ENCODE results near the gene CHERP. TPM values are rescaled to one million over a fixed set of nuclear protein-coding genes. Genes with fewer than 3 reads are reported as not detected.
A peak's percentile ranks its signal among the peaks of the same experiment; 100 is the strongest.

The CHERP gene
- polyA plus RNA-seq, 2 of the 4 experiments (the other 2 are of a cell fraction) = 4.4 to 24.4 TPM

GRCh38 chr19:16575282-16575681 lies 33.0 kb upstream of the CHERP start:
- Histone ChIP-seq H3K27ac (no peak overlapping the region), H3K9me3 (no peaks in the 10 kb centered on the region), H3K4me1 (peaks cover 14% of the 10 kb centered on the region; the same call in 2 of the 3 replicates), H3K4me2 (no peak overlapping the region), H3K4me3 (no peak overlapping the region)
- CTCF ChIA-PET = no interaction called here
- 86% methylated on average over 2 of the region's 2 CpGs for WGBS (ENCODE audit: missing lambda C conversion rate)
- no peak for DNase-seq (ENCODE audit: low read depth in 1 of 2, low spot score in 1 of 2)
- ATAC-seq = no peak
- TF ChIP-seq ZC3H11A (IDR thresholded peaks at IDR 0.05) = no peak
- TF ChIP-seq FOSL2 (IDR thresholded peaks at IDR 0.05) = no peak
- TF ChIP-seq FOSL2 (CRISPR knock-in tag; IDR thresholded peaks at IDR 0.05) = no peak
- no peak for TF ChIP-seq EHMT2 (IDR thresholded peaks at IDR 0.05; ENCODE audit: low read depth)
- no peak for TF ChIP-seq CBX2 (IDR thresholded peaks at IDR 0.05; ENCODE audit: borderline replicate concordance, low read depth)
- no peak for TF ChIP-seq RARB (CRISPR knock-in tag; IDR thresholded peaks at IDR 0.05)
- no peak for TF ChIP-seq PBX3 (IDR thresholded peaks at IDR 0.05)
- no peak for FAIRE-seq
- POLR2A ChIA-PET = no interaction called here

GRCh38 chr19:16573925-16574324 lies 31.7 kb upstream of the CHERP start:
- Histone ChIP-seq H3K4me3 (no peak overlapping the region), H3K4me1 (peaks cover 20% of the 10 kb centered on the region), H3K27ac (no peak overlapping the region), H3K4me2 (peak overlapping the region; percentile 87), H3K9me3 (no peaks in the 10 kb centered on the region)
- DNase-seq (ENCODE audit: low read depth in 1 of 2, low spot score in 1 of 2) (no peak), ATAC-seq (no peak), FAIRE-seq (no peak)
- ChIA-PET POLR2A (no interaction called here), CTCF (no interaction called here)
- no peak for TF ChIP-seq MAZ (IDR thresholded peaks at IDR 0.05; ENCODE audit: borderline replicate concordance, low read depth, low read length)
- no peak for TF ChIP-seq E2F6 (IDR thresholded peaks at IDR 0.05; ENCODE audit: borderline replicate concordance, low read depth)
- TF ChIP-seq RFX5 (IDR thresholded peaks at IDR 0.05) = no peak
- TF ChIP-seq REST (IDR thresholded peaks at IDR 0.05) = no peak
- no peak for TF ChIP-seq NR3C1 (IDR thresholded peaks at IDR 0.05)
- no peak for TF ChIP-seq CHD2 (IDR thresholded peaks at IDR 0.05; ENCODE audit: low read length, partially characterized antibody)
- TF ChIP-seq HDAC2 (IDR thresholded peaks at IDR 0.05) = no peak
- TF ChIP-seq ESRRA (IDR thresholded peaks at IDR 0.05; ENCODE audit: borderline replicate concordance, low read length) = no peak
- no peak for TF ChIP-seq MAX (IDR thresholded peaks at IDR 0.05)
- no peak for TF ChIP-seq FOSB (CRISPR knock-in tag; IDR thresholded peaks at IDR 0.05)
- no peak for TF ChIP-seq ZNF302 (CRISPR knock-in tag; IDR thresholded peaks at IDR 0.05)

DNA sequence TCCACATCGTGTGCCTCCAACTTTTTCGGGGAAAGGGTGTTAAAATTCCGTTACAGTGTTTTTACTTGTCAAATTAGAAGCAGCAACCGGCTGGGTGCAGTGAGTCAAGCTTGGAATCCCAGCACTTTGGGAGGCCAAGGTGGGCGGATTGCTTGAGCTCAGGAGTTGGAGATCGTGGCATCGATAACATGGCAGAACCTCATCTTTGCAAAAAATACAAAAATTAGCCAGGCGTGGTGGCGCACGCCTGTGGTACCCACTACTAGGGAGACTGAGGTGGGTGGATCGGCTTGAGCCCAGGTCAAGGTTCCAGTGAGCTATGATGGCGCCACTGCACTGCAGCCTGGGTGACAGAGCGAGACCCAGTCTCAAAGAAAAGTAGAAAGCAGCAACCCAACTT lies 31.1 kb upstream of the CHERP start:
- no peak for FAIRE-seq
- TF ChIP-seq SREBF2 (IDR thresholded peaks at IDR 0.05) = no peak
- TF ChIP-seq HDAC2 (IDR thresholded peaks at IDR 0.05) = no peak
- no peak for TF ChIP-seq REST (IDR thresholded peaks at IDR 0.05)
- TF ChIP-seq CEBPB (IDR thresholded peaks at IDR 0.05) = no peak
- no peak for TF ChIP-seq BHLHE40 (IDR thresholded peaks at IDR 0.05; ENCODE audit: low read depth, low read length)
- no peak for TF ChIP-seq KDM1A (IDR thresholded peaks at IDR 0.05; ENCODE audit: low read depth)
- no peak for TF ChIP-seq CHD2 (IDR thresholded peaks at IDR 0.05; ENCODE audit: low read length, partially characterized antibody)
- TF ChIP-seq RFX5 (IDR thresholded peaks at IDR 0.05) = no peak
- TF ChIP-seq ZSCAN20 (CRISPR knock-in tag; IDR thresholded peaks at IDR 0.05) = no peak
- TF ChIP-seq NR3C1 (IDR thresholded peaks at IDR 0.05) = no peak
- TF ChIP-seq MYC (IDR thresholded peaks at IDR 0.05; ENCODE audit: borderline replicate concordance, low read length) = no peak
- WGBS (ENCODE audit: missing lambda C conversion rate) = 66% methylated on average over 13 of the region's 13 CpGs
- DNase-seq (ENCODE audit: low read depth in 1 of 2, low spot score in 1 of 2) = no peak
- peak overlapping the region; percentile 87 for H3K4me2 ChIP-seq
- ChIA-PET CTCF (no interaction called here), POLR2A (interaction anchor here (0.8 to 1.2 kb wide), 2 partner anchors 55 to 121 kb away, joined by 4 to 7 read pairs; partner anchors contain the start of gene MED26)
- peak overlapping the region; percentile 85 for H3K4me3 ChIP-seq
- peaks cover 25% of the 10 kb centered on the region for H3K4me1 ChIP-seq
- H3K9me3 ChIP-seq = no peaks in the 10 kb centered on the region
- peak overlapping the region; percentile 88 to 97 for H3K27ac ChIP-seq
- no peak for ATAC-seq
